Right lobe of liver (tissue), 6 donors: Measurements from ENCODE around the gene RIPOR1. TPM values are rescaled to one million over a fixed set of nuclear protein-coding genes. Genes with fewer than 3 reads are reported as not detected.

Experiments used
- ATAC-seq, 4 donors: fragments of 200-7000 bp; cut with Tn5 transposase; one replicate each; pipeline ENCODE4 v1.9.1; 2020; ENCODE audit warnings: mild to moderate bottlenecking in 4 of 4, moderate library complexity in 4 of 4
- DNase-seq, 3 donors: peaks; one replicate each; pipeline ENCODE4 v3.0.0-alpha.2; 2020
- H3K27ac ChIP-seq, 3 donors: fragments of 200-600 bp; one replicate each; pipeline ENCODE4 v1.8.0; 2022
- H3K27me3 ChIP-seq, 2 donors: fragments of 200-600 bp; one replicate each; pipeline ENCODE4 v1.8.0; 2022
- H3K36me3 ChIP-seq, 4 donors: fragments of 200-600 bp; sonication (generic) in 1 of 4; one replicate each; pipeline versions ENCODE4 v1.5.1 to v1.8.0; 2017 to 2022; ENCODE audit warnings: control low read depth in 1 of 4
- H3K4me1 ChIP-seq, 4 donors: fragments of 200-600 bp; sonication (generic) in 1 of 4; one replicate each; pipeline versions ENCODE4 v1.5.1 to v1.8.0; 2017 to 2022; ENCODE audit warnings: control low read depth in 1 of 4
- H3K4me3 ChIP-seq, 3 donors: fragments of 200-600 bp; one replicate each; pipeline ENCODE4 v1.8.0; 2022
- H3K9me3 ChIP-seq, 4 donors: fragments of 200-600 bp; sonication (generic) in 1 of 4; one replicate each; pipeline versions ENCODE4 v1.5.1 to v1.8.0; 2017 to 2022; ENCODE audit warnings: control low read depth in 1 of 4
- CTCF ChIP-seq, 4 donors: fragments of 200-600 bp in 3 of 4; fragments of 450-650 bp in 1 of 4; IDR thresholded peaks; one replicate each; pipeline versions ENCODE4 v1.5.1 to v1.8.0; 2016 to 2022; ENCODE audit warnings: antibody characterized with exemption in 4 of 4, mild to moderate bottlenecking in 2 of 4
- POLR2A ChIP-seq: fragments of 450-650 bp; IDR thresholded peaks from one replicate; pipeline ENCODE4 v1.6.1; 2017; ENCODE audit warnings: antibody characterized with exemption, mild to moderate bottlenecking
- WGBS: methylation state at CpG from one replicate; pipeline ENCODE4 v1.1.6; 2018; ENCODE audit warnings: low coverage, low lambda C conversion rate; ENCODE audit not compliant: insufficient coverage; ENCODE audit errors: missing lambda C conversion rate; 5-methylcytosine and 5-hydroxymethylcytosine counted together
- intact Hi-C, 2 donors: fragments of 100-400 bp; cut with DNase I; formaldehyde crosslinking; loops; one replicate each; pipeline versions ENCODE4 v1.11.2 to v1.14.1; 2022
- total RNA-seq, 6 experiments: library from RNA; depleted of rRNA in 2 of 6; stranded (reverse); fragments of >200 nt in 2 of 6; fragmentation: NEBNext Ultra II Directional in 3 of 6; extraction: Animal tissue kit (Norgen Biotek cat#: 25700) in 3 of 6; gene quantifications; one replicate each; pipeline versions ENCODE4 v1.1.0 to v1.2.4, GENCODE V29; 2016 to 2023
- donor health status: DM: no; HTN: yes; CAD: no.
- donor health status: DM: no; HTN: no; CAD: no.
- donor health status: DM: no; HTN: no; CAD: no.
- donor health status: DM: no; HTN: yes; CAD: no.
- donor health status: DM: no; HTN: yes; CAD: no.

The RIPOR1 gene
- total RNA-seq, 6 experiments from 2014 or later = 19.9 to 35.0 (median 26.8) TPM

- no peak overlapping the region for H3K27ac ChIP-seq
- no peak for ATAC-seq
- TF ChIP-seq CTCF (IDR thresholded peaks at IDR 0.05) (no peak), POLR2A (no peak)
- H3K27me3 ChIP-seq = no peaks in the 10 kb centered on the region
- no peak overlapping the region for H3K4me3 ChIP-seq
- H3K36me3 ChIP-seq = no peaks in the 10 kb centered on the region
- intact Hi-C loops = no loop called here
- peaks cover 0 to 10% (median 0%) of the 10 kb centered on the region in 4 donors for H3K4me1 ChIP-seq
- 59% methylated on average over 3 of the region's 3 CpGs for WGBS
- DNase-seq = no peak
- no peaks in the 10 kb centered on the region for H3K9me3 ChIP-seq
These were observed 11.5 kb upstream of the RIPOR1 start for GRCh38 chr16:67517155-67517445.

- intact Hi-C loops = no loop called here
- Histone ChIP-seq H3K4me3 (no peak overlapping the region), H3K4me1 (peaks cover 0 to 10% (median 0%) of the 10 kb centered on the region in 4 donors), H3K27me3 (no peaks in the 10 kb centered on the region), H3K27ac (no peak overlapping the region), H3K36me3 (no peaks in the 10 kb centered on the region), H3K9me3 (no peaks in the 10 kb centered on the region)
- ATAC-seq (no peak), DNase-seq (no peak)
- 68% methylated on average over 7 of the region's 11 CpGs for WGBS
- no peak for TF ChIP-seq POLR2A
- TF ChIP-seq CTCF (IDR thresholded peaks at IDR 0.05) = no peak
These were observed 10.8 kb upstream of the RIPOR1 start for GRCh38 chr16:67517661-67518423.

GRCh38 chr16:67518676-67519075 lies 10.0 kb upstream of the RIPOR1 start:
- DNase-seq = no peak
- WGBS = 66% methylated on average over 6 of the region's 8 CpGs

GRCh38 chr16:67519242-67519641 lies 9.4 kb upstream of the RIPOR1 start:
- Histone ChIP-seq H3K27me3 (no peaks in the 10 kb centered on the region), H3K27ac (no peak overlapping the region), H3K4me1 (peaks cover 0 to 15% (median 0%) of the 10 kb centered on the region in 4 donors), H3K4me3 (no peak overlapping the region), H3K36me3 (no peaks in the 10 kb centered on the region), H3K9me3 (no peaks in the 10 kb centered on the region)
- intact Hi-C loops = no loop called here
- no peak for DNase-seq
- no peak for ATAC-seq
- TF ChIP-seq CTCF (IDR thresholded peaks at IDR 0.05) (no peak), POLR2A (no peak)
- 15% methylated on average over 4 of the region's 4 CpGs for WGBS

More at GRCh38 chr16:67518676-67519075, 10.0 kb upstream of the RIPOR1 start:
- TF ChIP-seq CTCF (IDR thresholded peaks at IDR 0.05) = no peak
- TF ChIP-seq POLR2A = no peak
- Histone ChIP-seq H3K27me3 (no peaks in the 10 kb centered on the region), H3K4me3 (no peak overlapping the region), H3K4me1 (peaks cover 0 to 10% (median 0%) of the 10 kb centered on the region in 4 donors), H3K9me3 (no peaks in the 10 kb centered on the region), H3K36me3 (no peaks in the 10 kb centered on the region), H3K27ac (no peak overlapping the region)
- intact Hi-C loops = no loop called here
- no peak for ATAC-seq
